Endodermal cell (in vitro differentiated cells): Measurements from ENCODE around the gene CUEDC1. TPM values are rescaled to one million over a fixed set of nuclear protein-coding genes. Genes with fewer than 3 reads are reported as not detected.

Experiments used
- DNase-seq: peaks from one replicate; pipeline ENCODE4 v3.0.0-alpha.2; 2017
- H3K27ac ChIP-seq: 2 replicates; pipeline ENCODE4 v1.5.1; 2013; ENCODE audit warnings: mild to moderate bottlenecking, low read depth, low read length, moderate library complexity
- H3K27me3 ChIP-seq: 2 replicates; pipeline ENCODE4 v1.6.1; 2013; ENCODE audit warnings: mild to moderate bottlenecking, low read length, moderate library complexity; ENCODE audit not compliant: insufficient read depth, control insufficient read depth, poor library complexity, severe bottlenecking
- H3K36me3 ChIP-seq: 2 replicates; pipeline ENCODE4 v1.7.0; 2013; ENCODE audit warnings: mild to moderate bottlenecking, low read length, moderate library complexity; ENCODE audit not compliant: control insufficient read depth, insufficient read depth
- H3K4me1 ChIP-seq: one replicate; pipeline ENCODE4 v1.7.0; 2013; ENCODE audit warnings: low read length; ENCODE audit not compliant: control insufficient read depth, insufficient read depth
- H3K4me3 ChIP-seq: 2 replicates; pipeline ENCODE4 v1.5.1; 2013; ENCODE audit warnings: mild to moderate bottlenecking, low read length, moderate library complexity
- H3K9ac ChIP-seq: 2 replicates; pipeline ENCODE4 v1.6.1; 2013; ENCODE audit warnings: mild to moderate bottlenecking, low read length, moderate library complexity; ENCODE audit not compliant: poor library complexity, severe bottlenecking; ENCODE audit errors: extremely low read depth
- H3K9me3 ChIP-seq: 2 replicates; pipeline ENCODE4 v1.6.1; 2013; ENCODE audit warnings: mild to moderate bottlenecking, low read length, moderate library complexity; ENCODE audit not compliant: control insufficient read depth
- H3K27ac Mint-ChIP-seq: 2 replicates; pipeline ENCODE4 v1.8.0; 2020; ENCODE audit warnings: mixed read lengths
- H3K27me3 Mint-ChIP-seq: 2 replicates; pipeline ENCODE4 v1.8.0; 2021; ENCODE audit warnings: mild to moderate bottlenecking, mixed read lengths; ENCODE audit not compliant: insufficient read depth
- H3K36me3 Mint-ChIP-seq: 2 replicates; pipeline ENCODE4 v1.8.0; 2020; ENCODE audit warnings: low read depth, mixed read lengths
- H3K4me1 Mint-ChIP-seq: 2 replicates; pipeline ENCODE4 v1.8.0; 2020; ENCODE audit warnings: mixed read lengths
- H3K4me3 Mint-ChIP-seq: 2 replicates; pipeline ENCODE4 v1.8.0; 2020; ENCODE audit warnings: mild to moderate bottlenecking, moderate library complexity, mixed read lengths
- H3K9me3 Mint-ChIP-seq: 2 replicates; pipeline ENCODE4 v1.8.0; 2020; ENCODE audit warnings: mild to moderate bottlenecking, mixed read lengths
- CTCF ChIP-seq: fragments of 200-600 bp; sonication (generic); conservative IDR thresholded peaks from 2 replicates; pipeline ENCODE4 v1.5.0; 2021; ENCODE audit warnings: antibody characterized with exemption, mild to moderate bottlenecking
- WGBS, 2 experiments: methylation state at CpG; one replicate each; pipeline versions ENCODE4 v1.1.5 to v1.1.7; 2013; ENCODE audit warnings: missing lambda C conversion rate in 2 of 2, mixed read lengths in 1 of 2; ENCODE audit not compliant: insufficient coverage in 1 of 2, insufficient read length in 1 of 2; 5-methylcytosine and 5-hydroxymethylcytosine counted together
- total RNA-seq, 2 donors: library from RNA; stranded (reverse); fragmentation: NEBNext Ultra II Directional in 1 of 2; extraction: Animal tissue kit (Norgen Biotek cat#: 25700) in 1 of 2; gene quantifications; 2 replicates in 1 of 2; 3 replicates in 1 of 2; pipeline ENCODE4 v1.2.1, GENCODE V29; 2021

CUEDC1 gene
- total RNA-seq, 2 donors from 2014 or later: 11.0 to 18.7 TPM

DNA sequence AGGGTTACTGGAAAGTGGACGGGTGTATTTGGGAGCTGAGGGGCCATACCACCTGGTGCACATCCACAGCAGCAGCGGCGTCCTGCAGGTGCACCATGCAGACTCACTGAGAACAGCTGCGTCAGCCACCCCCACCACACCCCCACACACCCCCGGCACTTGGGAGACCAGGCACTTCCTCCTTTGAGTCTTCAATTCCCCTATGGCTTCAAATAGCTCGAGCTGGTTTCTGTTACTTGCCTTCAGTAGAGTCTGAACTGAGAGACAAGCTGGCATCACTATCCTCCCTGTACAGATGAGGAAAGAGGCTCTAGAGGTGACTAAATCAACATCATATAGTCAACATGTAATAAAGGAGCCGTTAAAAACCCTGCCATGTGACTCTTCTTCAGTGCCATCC, 15.4 kb downstream of the CUEDC1 start:
- peaks cover 13% of the 10 kb centered on the region for H3K4me1 ChIP-seq
- WGBS, 2 experiments: 84 to 91% methylated on average over 2 to 7 of the region's 7 CpGs
- no peaks in the 10 kb centered on the region for H3K27me3 ChIP-seq
- Mint-ChIP-seq H3K27ac (no peak overlapping the region), H3K36me3 (no peaks in the 10 kb centered on the region), H3K9me3 (no peaks in the 10 kb centered on the region), H3K27me3 (no peaks in the 10 kb centered on the region), H3K4me3 (no peak overlapping the region), H3K4me1 (peaks cover 23% of the 10 kb centered on the region)
- no peak overlapping the region for H3K4me3 ChIP-seq
- H3K36me3 ChIP-seq: no peaks in the 10 kb centered on the region
- no peak for DNase-seq
- TF ChIP-seq CTCF: no peak
- no peaks in the 10 kb centered on the region for H3K9me3 ChIP-seq
- H3K9ac ChIP-seq: no peak overlapping the region
- H3K27ac ChIP-seq: peak overlapping the region; percentile 36

- no peak overlapping the region for H3K9ac ChIP-seq
- TF ChIP-seq CTCF: no peak
- H3K4me1 Mint-ChIP-seq: peaks cover 23% of the 10 kb centered on the region
- H3K27me3 ChIP-seq: no peaks in the 10 kb centered on the region
- H3K4me3 ChIP-seq: no peak overlapping the region
- H3K4me3 Mint-ChIP-seq: no peak overlapping the region
- WGBS, 2 experiments: 70 to 82% methylated on average over 5 to 7 of the region's 7 CpGs
- H3K27ac Mint-ChIP-seq: no peak overlapping the region
- H3K36me3 ChIP-seq: no peaks in the 10 kb centered on the region
- no peaks in the 10 kb centered on the region for H3K9me3 ChIP-seq
- no peaks in the 10 kb centered on the region for H3K36me3 Mint-ChIP-seq
- H3K4me1 ChIP-seq: peaks cover 13% of the 10 kb centered on the region
- no peaks in the 10 kb centered on the region for H3K9me3 Mint-ChIP-seq
- no peak for DNase-seq
- no peaks in the 10 kb centered on the region for H3K27me3 Mint-ChIP-seq
- peak overlapping the region; percentile 32 for H3K27ac ChIP-seq
These were observed 17.1 kb downstream of the CUEDC1 start for GRCh38 chr17:57938061-57938502.

DNA sequence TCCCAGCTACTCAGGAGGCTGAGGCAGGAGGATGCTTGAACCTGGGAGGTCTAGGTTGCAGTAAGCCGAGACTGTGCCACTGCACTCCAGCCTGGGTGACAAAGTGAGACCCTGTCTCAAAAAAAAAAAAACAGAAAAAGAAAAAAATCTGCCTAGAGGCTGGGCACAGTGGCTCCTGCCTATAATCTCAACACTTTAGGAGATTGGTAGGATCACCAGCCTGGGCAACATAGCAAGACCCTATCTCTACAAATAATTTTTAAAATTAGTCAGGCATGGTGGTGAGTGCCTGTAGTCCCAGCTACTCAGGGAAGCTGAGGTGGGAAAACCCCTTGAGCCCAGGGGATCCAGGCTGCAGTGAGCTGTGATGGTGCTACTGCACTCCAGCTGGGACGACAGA, 17.7 kb downstream of the CUEDC1 start:
- no peak overlapping the region for H3K27ac Mint-ChIP-seq
- no peaks in the 10 kb centered on the region for H3K27me3 Mint-ChIP-seq
- DNase-seq: no peak
- WGBS, 2 experiments: 100% methylated on average over 2 of the region's 2 CpGs; no CpG with 5 or more reads in 1 of the 2 experiments
- H3K4me3 Mint-ChIP-seq: no peak overlapping the region
- peaks cover 23% of the 10 kb centered on the region for H3K4me1 Mint-ChIP-seq
- H3K9me3 Mint-ChIP-seq: no peaks in the 10 kb centered on the region
- Histone ChIP-seq H3K27ac (peak overlapping the region; percentile 100), H3K4me1 (peaks cover 13% of the 10 kb centered on the region), H3K27me3 (no peaks in the 10 kb centered on the region), H3K9ac (no peak overlapping the region), H3K9me3 (no peaks in the 10 kb centered on the region), H3K4me3 (no peak overlapping the region), H3K36me3 (no peaks in the 10 kb centered on the region)
- no peak for TF ChIP-seq CTCF
- H3K36me3 Mint-ChIP-seq: no peaks in the 10 kb centered on the region
